Left lung (tissue), 10 donors: ENCODE results near the gene IRF5. TPM values are rescaled to one million over a fixed set of nuclear protein-coding genes. Genes with fewer than 3 reads are reported as not detected.
"Not testable (repeated sequence)": the region's sequence is repeated elsewhere in the genome, so short reads cannot be mapped to it uniquely, and the experiment has no call there.

Experiments used
- ATAC-seq: fragments of 200-7000 bp; cut with Tn5 transposase; one replicate; pipeline ENCODE4 v1.9.1; 2020; ENCODE audit warnings: moderate library complexity
- DNase-seq, 4 donors: peaks; one replicate each; pipeline ENCODE4 v3.0.0-alpha.2; 2013 to 2020
- H3K27ac ChIP-seq, 2 donors: fragments of 200-600 bp; sonication (generic) in 1 of 2; one replicate each; pipeline versions ENCODE4 v1.5.0 to v1.8.0; 2020 to 2021
- H3K27me3 ChIP-seq, 2 donors: fragments of 200-600 bp; sonication (generic) in 1 of 2; one replicate each; pipeline versions ENCODE4 v1.5.0 to v1.8.0; 2020 to 2021
- H3K36me3 ChIP-seq, 2 donors: fragments of 200-600 bp; sonication (generic) in 1 of 2; one replicate each; pipeline versions ENCODE4 v1.5.0 to v1.8.0; 2020 to 2021
- H3K4me1 ChIP-seq, 2 donors: fragments of 200-600 bp; one replicate each; pipeline ENCODE4 v1.8.0; 2021
- H3K4me3 ChIP-seq, 2 donors: fragments of 200-600 bp; sonication (generic) in 1 of 2; one replicate each; pipeline versions ENCODE4 v1.5.0 to v1.8.0; 2020 to 2021; ENCODE audit warnings: mild to moderate bottlenecking in 1 of 2
- H3K9me3 ChIP-seq, 2 donors: fragments of 200-600 bp; sonication (generic) in 1 of 2; one replicate each; pipeline versions ENCODE4 v1.5.0 to v1.8.0; 2020 to 2021
- intact Hi-C, 2 donors: fragments of 100-400 bp; cut with DNase I; formaldehyde crosslinking; loops; one replicate each; pipeline versions ENCODE4 v1.11.2 to v1.14.2; 2022
- polyA plus RNA-seq, 6 donors: library from polyadenylated mRNA; unstranded; fragments of 120-200 nt; gene quantifications; one replicate each; pipeline ENCODE4 v1.2.1, GENCODE V29; 2013; ENCODE audit not compliant: insufficient read length in 6 of 6
- total RNA-seq, 2 donors: library from RNA; stranded (reverse); fragmentation: NEBNext Ultra II Directional; extraction: Animal tissue kit (Norgen Biotek cat#: 25700); gene quantifications; one replicate each; pipeline ENCODE4 v1.2.1, GENCODE V29; 2021
- TF ChIP-seq, protein P1 (sequence below), 2 donors: fragments of 200-600 bp; sonication (generic) in 1 of 2; IDR thresholded peaks; one replicate each; pipeline versions ENCODE4 v1.5.0 to v1.8.0; 2021; ENCODE audit warnings: antibody characterized with exemption in 2 of 2
- donor health status: DM: no; HTN: yes; CAD: no.
- donor health status: DM: no; HTN: no; CAD: no.

The IRF5 gene
- total and polyA plus RNA-seq, 8 donors, result 1.7 to 35.5 (median 2.1) TPM

- H3K9me3 ChIP-seq, result no peaks in the 10 kb centered on the region
- TF ChIP-seq, protein P1, sequence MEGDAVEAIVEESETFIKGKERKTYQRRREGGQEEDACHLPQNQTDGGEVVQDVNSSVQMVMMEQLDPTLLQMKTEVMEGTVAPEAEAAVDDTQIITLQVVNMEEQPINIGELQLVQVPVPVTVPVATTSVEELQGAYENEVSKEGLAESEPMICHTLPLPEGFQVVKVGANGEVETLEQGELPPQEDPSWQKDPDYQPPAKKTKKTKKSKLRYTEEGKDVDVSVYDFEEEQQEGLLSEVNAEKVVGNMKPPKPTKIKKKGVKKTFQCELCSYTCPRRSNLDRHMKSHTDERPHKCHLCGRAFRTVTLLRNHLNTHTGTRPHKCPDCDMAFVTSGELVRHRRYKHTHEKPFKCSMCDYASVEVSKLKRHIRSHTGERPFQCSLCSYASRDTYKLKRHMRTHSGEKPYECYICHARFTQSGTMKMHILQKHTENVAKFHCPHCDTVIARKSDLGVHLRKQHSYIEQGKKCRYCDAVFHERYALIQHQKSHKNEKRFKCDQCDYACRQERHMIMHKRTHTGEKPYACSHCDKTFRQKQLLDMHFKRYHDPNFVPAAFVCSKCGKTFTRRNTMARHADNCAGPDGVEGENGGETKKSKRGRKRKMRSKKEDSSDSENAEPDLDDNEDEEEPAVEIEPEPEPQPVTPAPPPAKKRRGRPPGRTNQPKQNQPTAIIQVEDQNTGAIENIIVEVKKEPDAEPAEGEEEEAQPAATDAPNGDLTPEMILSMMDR (IDR thresholded peaks at IDR 0.05), result no peak
- ATAC-seq (no peak), DNase-seq (peak in 1 of 4 donors; percentile 64)
- H3K4me3 ChIP-seq, result no peak overlapping the region
- H3K27me3 ChIP-seq, result peaks cover 44 to 91% of the 10 kb centered on the region in 2 donors
- H3K27ac ChIP-seq, result no peak overlapping the region
- H3K36me3 ChIP-seq, result no peaks in the 10 kb centered on the region
- intact Hi-C loops, result no loop called here
- peaks cover 6 to 22% of the 10 kb centered on the region in 2 donors for H3K4me1 ChIP-seq
Observed at GRCh38 chr7:128911423-128912031, 26.2 kb upstream of the IRF5 start.

DNA sequence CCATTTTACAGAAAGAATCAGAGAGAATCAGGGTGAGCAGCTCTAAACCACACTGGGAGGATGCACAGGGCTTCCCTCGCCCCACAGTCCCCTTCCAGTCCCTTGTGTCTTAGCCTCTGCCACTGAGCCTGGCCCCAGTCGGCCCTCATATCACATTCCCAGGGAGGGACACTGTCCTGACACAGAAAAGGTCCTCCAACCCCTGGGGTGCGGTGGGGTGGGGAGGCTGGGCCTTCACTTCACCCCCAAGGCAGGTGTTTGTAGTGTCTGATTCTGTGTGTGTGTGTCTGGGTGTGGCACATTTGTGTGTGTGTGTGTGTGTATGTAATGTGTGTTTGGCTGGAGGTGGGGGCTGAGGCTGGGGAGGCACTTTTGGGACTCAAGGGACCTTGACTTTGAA, 25.4 kb upstream of the IRF5 start:
- DNase-seq (no peak), ATAC-seq (no peak)
- Histone ChIP-seq H3K27me3 (peaks cover 44 to 91% of the 10 kb centered on the region in 2 donors), H3K4me1 (peaks cover 6 to 22% of the 10 kb centered on the region in 2 donors), H3K4me3 (no peak overlapping the region), H3K9me3 (no peaks in the 10 kb centered on the region), H3K27ac (no peak overlapping the region), H3K36me3 (no peaks in the 10 kb centered on the region)
- TF ChIP-seq, protein P1 (IDR thresholded peaks at IDR 0.05), result no peak
- intact Hi-C loops, result no loop called here

- H3K4me1 ChIP-seq, result peaks cover 6 to 22% of the 10 kb centered on the region in 2 donors
- DNase-seq, H3K36me3 ChIP-seq, ATAC-seq, H3K9me3 ChIP-seq, H3K27ac ChIP-seq, H3K4me3 ChIP-seq, intact Hi-C loops: not testable (repeated sequence)
- peaks cover 44 to 84% of the 10 kb centered on the region in 2 donors for H3K27me3 ChIP-seq
Observed at GRCh38 chr7:128912709-128913495, 24.8 kb upstream of the IRF5 start.

DNA sequence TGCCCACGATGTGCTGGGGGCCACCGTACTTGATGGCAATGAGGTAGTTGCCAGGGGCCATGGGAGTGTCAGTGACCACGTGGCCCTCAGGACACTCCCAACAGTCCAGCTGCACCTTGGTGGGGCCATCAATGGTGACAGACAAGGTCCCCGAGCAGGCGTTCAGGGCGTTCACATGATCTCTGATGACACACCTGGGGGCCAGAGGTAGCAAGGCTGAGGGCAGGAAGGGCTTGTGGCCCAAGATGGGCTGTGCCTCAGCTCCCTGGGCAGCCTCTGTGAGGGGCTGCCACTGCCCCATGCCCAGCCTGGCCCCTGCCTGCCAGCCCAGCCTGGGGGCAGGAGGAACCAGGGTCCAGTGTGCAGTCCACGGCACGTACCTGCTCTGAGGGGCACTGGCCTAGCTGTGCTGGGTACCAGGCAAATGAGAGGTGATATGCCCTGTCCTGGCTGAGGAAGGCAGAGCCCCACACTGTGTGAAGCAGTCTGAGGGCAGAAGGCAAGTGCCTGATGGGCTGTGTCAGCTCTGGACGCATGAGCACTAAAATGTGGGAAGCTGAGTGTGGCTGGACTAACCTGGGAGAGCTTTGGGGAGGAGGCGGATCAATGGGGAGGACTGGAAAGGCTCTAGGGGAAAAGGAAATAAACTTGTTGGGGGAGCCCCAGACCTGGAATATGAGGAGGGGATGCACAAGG, 23.7 kb upstream of the IRF5 start:
- TF ChIP-seq, protein P1 (IDR thresholded peaks at IDR 0.05), result no peak
- H3K9me3 ChIP-seq, result no peaks in the 10 kb centered on the region
- H3K27me3 ChIP-seq, result peaks cover 44 to 84% of the 10 kb centered on the region in 2 donors
- intact Hi-C loops, result no loop called here
- peaks cover 6 to 22% of the 10 kb centered on the region in 2 donors for H3K4me1 ChIP-seq
- H3K27ac ChIP-seq, result no peak overlapping the region
- DNase-seq (no peak), ATAC-seq (no peak)
- no peaks in the 10 kb centered on the region for H3K36me3 ChIP-seq
- H3K4me3 ChIP-seq, result no peak overlapping the region

GRCh38 chr7:128914566-128915151, 23.1 kb upstream of the IRF5 start:
- intact Hi-C loops, result no loop called here
- Histone ChIP-seq H3K4me3 (no peak overlapping the region), H3K9me3 (no peaks in the 10 kb centered on the region), H3K27me3 (peaks cover 40 to 81% of the 10 kb centered on the region in 2 donors), H3K36me3 (no peaks in the 10 kb centered on the region), H3K4me1 (peaks cover 6 to 22% of the 10 kb centered on the region in 2 donors), H3K27ac (no peak overlapping the region)
- TF ChIP-seq, protein P1 (IDR thresholded peaks at IDR 0.05), result no peak
- ATAC-seq, result no peak
- DNase-seq, result no peak
